HG03039 (cell line): Measurements from ENCODE around the gene DAW1.
"Not testable (repeated sequence)": the region's sequence is repeated elsewhere in the genome, so short reads cannot be mapped to it uniquely, and the experiment has no call there.

ENCODE experiments used
- ATAC-seq: cut with Tn5 transposase; IDR thresholded peaks from one replicate; pipeline ENCODE4 v1.9.1; 2021; ENCODE audit warnings: mild to moderate bottlenecking, moderate library complexity; ENCODE audit not compliant: unreplicated experiment

The DAW1 gene

DNA sequence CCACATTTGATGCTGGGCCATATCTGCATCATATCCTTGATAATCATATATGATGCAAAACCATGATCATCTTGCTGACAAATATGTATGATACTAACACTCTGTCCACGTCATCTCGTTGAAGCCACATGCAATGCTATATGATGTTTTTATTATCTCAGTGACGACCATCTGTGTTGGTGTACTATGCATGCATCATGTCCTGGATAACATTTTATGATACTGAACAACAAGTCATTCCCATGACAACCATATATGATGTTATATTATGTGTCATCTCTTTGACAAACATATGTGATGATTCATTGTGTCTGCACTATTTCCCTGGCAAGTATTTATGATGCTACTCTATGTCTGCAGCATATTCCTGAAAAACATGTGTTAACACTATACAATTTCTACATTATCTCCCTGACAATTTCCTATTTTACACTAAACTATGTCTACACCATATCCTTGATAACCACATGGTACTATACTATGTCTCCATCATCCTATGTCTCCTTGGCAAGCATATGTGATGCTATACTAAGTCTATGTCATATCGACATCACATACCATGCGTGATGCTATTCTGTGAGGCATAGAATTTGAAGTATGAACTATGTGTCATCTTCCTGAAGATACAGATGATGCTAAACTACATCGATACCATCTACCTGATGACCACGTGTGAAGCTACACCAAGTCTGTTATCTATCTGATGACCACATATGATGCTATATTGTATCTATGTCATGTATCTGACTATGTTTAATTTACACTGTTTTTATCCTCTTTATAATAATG is 37.0 kb downstream of the DAW1 start:
- ATAC-seq, result no peak

- no peak for ATAC-seq
These were observed 42.9 kb downstream of the DAW1 start for GRCh38 chr2:227914362-227914761.

DNA sequence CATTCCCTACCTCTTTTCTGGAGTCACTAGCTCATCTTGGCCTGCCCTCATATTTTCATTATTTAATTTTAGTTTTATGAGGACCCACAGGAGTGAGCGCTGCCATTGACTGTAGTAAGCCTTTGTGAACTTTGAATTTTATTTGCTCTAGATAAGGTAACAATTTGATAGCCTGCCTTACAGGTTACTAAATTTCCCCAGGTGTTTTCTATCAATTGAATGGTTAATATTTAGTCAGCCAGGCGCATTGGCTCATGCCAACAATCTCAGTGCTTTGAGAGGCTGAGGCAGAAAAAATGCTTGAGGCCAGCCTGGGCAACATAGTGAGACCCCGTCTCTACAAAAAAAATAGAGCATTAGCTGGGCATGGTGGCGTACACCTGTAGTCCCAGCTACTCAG is 50.2 kb downstream of the DAW1 start:
- no peak for ATAC-seq

DNA sequence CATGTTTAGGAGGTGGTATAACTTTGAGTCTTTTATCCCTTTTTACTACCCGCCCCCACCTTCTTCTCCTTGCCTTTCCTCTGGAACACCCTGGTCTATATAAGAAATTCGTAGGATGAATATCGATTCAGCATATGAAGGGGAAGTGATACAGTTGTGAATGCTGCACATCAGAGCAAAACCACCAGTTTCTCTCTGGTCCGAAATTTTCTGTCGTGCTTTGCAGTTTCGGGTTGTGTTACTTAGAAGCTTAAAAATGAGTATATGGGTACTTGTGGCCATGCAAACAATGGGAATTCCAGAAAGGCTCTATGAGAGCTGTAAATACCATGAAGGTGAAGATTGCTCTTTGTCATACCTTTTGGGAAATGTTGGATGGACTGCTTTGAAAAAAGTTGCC is 60.6 kb downstream of the DAW1 start:
- ATAC-seq, result no peak

DNA sequence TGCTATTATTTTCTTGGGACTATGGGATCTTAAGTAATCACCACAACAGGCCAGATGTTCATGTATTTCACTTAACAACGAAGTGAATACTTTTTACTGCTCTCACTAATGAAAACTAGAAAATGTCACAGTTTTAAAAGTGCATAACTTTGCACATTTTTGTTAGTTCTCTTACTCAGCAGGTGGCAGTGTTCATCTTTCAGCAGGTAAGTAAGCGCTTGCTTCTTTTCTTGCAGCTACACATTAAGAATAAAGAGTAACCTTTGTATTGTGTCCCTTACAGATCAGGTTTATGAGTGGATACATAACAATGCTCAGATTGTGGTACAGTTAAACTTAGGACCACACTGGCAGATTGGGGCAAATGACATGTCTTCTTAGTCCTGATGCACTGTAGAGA is 61.0 kb downstream of the DAW1 start:
- no peak for ATAC-seq

GRCh38 chr2:227933884-227934283 is 62.5 kb downstream of the DAW1 start:
- no peak for ATAC-seq

GRCh38 chr2:227936249-227936648 is 64.8 kb downstream of the DAW1 start:
- ATAC-seq, result not testable (repeated sequence)

GRCh38 chr2:227939271-227940027 is 68.0 kb downstream of the DAW1 start:
- no peak for ATAC-seq

GRCh38 chr2:227942021-227942420 is 70.6 kb downstream of the DAW1 start:
- ATAC-seq, result peak; percentile 63

DNA sequence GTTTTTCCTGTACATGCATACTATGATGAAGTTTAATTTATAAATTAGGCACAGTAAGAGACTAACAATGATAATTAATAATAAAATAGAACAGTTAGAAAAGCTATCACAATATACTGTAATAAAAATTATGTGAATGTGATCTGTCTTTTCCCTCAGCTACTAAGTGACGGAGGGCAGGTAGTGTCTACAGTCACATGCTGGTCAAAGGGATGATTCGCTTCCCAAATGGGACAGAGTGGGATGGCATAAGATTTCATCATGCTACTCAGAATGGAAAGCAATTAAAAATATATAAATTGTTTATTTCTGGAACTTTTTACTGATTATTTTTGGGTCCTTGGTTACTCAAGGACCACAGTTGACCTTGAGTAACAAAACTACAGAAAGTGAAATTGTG is 71.5 kb downstream of the DAW1 start:
- no peak for ATAC-seq

- ATAC-seq, result no peak
These were observed 88.9 kb downstream of the DAW1 start for GRCh38 chr2:227960317-227960716.

DNA sequence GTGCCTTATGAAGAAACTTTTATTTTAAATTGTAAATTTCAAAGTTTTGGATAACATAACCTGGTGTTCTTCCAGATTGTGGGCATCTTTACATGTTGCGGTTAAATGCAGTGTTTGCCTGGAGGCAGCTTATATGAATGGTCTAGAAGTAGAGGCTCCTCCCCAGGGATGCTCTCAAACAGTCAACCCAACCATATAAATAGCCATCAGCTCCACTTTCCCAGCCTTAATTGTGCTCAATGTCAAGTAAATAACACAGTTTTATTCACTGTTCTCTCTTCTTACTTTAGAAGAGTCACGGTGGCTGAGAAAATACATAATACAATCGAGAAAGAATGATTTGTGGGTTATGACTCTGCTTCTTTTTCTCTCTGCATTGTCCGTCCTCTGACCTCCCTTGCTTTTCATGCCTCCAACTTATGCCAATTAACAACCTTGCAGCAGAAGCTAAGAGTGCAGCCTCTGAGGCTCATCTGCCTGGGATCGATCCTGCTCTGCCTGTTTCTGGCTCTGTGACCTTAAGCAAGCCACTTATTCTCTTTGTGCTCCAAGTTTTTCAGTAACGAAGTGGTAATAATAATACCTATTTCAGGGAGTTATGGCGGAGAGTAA is 100.3 kb downstream of the DAW1 start:
- no peak for ATAC-seq

DNA sequence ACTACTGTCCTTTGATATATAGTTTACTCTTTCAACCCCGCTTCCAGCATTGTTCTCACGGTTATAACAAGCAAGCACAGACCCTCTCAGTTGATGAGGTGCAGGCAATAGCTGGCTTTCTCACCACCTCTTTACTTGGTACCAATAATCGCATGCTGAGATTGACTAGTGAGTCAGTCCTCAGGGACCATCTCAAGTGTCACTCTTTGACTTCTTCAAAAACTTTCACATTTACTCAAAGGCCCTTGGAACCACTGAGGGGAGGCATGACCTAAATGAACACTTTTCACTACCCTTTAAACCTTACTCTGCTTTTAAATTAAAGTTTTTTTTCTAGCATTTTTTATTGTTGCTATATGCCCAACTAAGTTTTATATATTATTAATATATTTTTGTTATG is 101.8 kb downstream of the DAW1 start:
- no peak for ATAC-seq
